H9 (cell line): Measurements from ENCODE around the gene SERPINA5. TPM values are rescaled to one million over a fixed set of nuclear protein-coding genes. Genes with fewer than 3 reads are reported as not detected.

Source experiments
- DNase-seq: peaks from one replicate; pipeline ENCODE4 v3.0.0-alpha.2; 2017
- H2AFZ ChIP-seq: one replicate; pipeline ENCODE4 v1.6.1; 2013; ENCODE audit warnings: mild to moderate bottlenecking, low read length, control low read depth, moderate library complexity
- H2AK5ac ChIP-seq: 2 replicates; pipeline ENCODE4 v1.6.1; 2013; ENCODE audit warnings: low read length, control low read depth, mixed read lengths; ENCODE audit not compliant: insufficient read length
- H2BK120ac ChIP-seq: one replicate; pipeline ENCODE4 v1.6.1; 2013; ENCODE audit warnings: low read depth, mild to moderate bottlenecking, low read length, control low read depth, inconsistent platforms; ENCODE audit not compliant: poor library complexity, severe bottlenecking
- H2BK12ac ChIP-seq: 2 replicates; pipeline ENCODE4 v1.6.1; 2013; ENCODE audit warnings: low read length, control low read depth, mixed read lengths, low read depth; ENCODE audit not compliant: insufficient read length
- H2BK15ac ChIP-seq: 2 replicates; pipeline ENCODE4 v1.6.1; 2013; ENCODE audit warnings: low read depth, low read length, control low read depth
- H2BK20ac ChIP-seq: one replicate; pipeline ENCODE4 v1.6.1; 2013; ENCODE audit warnings: low read depth, mild to moderate bottlenecking, low read length, control low read depth, inconsistent platforms; ENCODE audit not compliant: poor library complexity, severe bottlenecking
- H2BK5ac ChIP-seq: 2 replicates; pipeline ENCODE4 v1.6.1; 2013; ENCODE audit warnings: low read length, control low read depth, mixed read lengths; ENCODE audit not compliant: insufficient read length
- H3K14ac ChIP-seq: 2 replicates; pipeline ENCODE4 v1.6.1; 2013; ENCODE audit warnings: low read length, control low read depth; ENCODE audit not compliant: insufficient read depth
- H3K18ac ChIP-seq: 2 replicates; pipeline ENCODE4 v1.6.1; 2013; ENCODE audit warnings: low read depth, mild to moderate bottlenecking, mixed read lengths, low read length, control low read depth; ENCODE audit not compliant: insufficient read length
- H3K23ac ChIP-seq: 2 replicates; pipeline ENCODE4 v1.6.1; 2013; ENCODE audit warnings: low read length, control low read depth, mixed read lengths, low read depth; ENCODE audit not compliant: insufficient read length
- H3K23me2 ChIP-seq: 2 replicates; pipeline ENCODE4 v1.6.1; 2013; ENCODE audit warnings: low read depth, mild to moderate bottlenecking, mixed read lengths, low read length, control low read depth; ENCODE audit not compliant: insufficient read length, poor library complexity, severe bottlenecking
- H3K27ac ChIP-seq: 2 replicates; pipeline ENCODE4 v1.5.1; 2013; ENCODE audit warnings: low read length, control low read depth, mixed read lengths, low read depth; ENCODE audit not compliant: insufficient read length
- H3K27me3 ChIP-seq: 2 replicates; pipeline ENCODE4 v1.6.1; 2013; ENCODE audit warnings: low read length, control low read depth, inconsistent platforms; ENCODE audit not compliant: insufficient read depth
- H3K4ac ChIP-seq: 2 replicates; pipeline ENCODE4 v1.6.1; 2013; ENCODE audit warnings: low read depth, mild to moderate bottlenecking, control low read depth, inconsistent platforms, low read length, moderate library complexity
- H3K4me1 ChIP-seq: 2 replicates; pipeline ENCODE4 v1.6.1; 2013; ENCODE audit warnings: low read length, control low read depth, inconsistent platforms; ENCODE audit not compliant: insufficient read depth
- H3K4me2 ChIP-seq: 2 replicates; pipeline ENCODE4 v1.6.1; 2013; ENCODE audit warnings: low read length, control low read depth, mixed read lengths; ENCODE audit not compliant: insufficient read length, insufficient read depth
- H3K56ac ChIP-seq: 2 replicates; pipeline ENCODE4 v1.6.1; 2013; ENCODE audit warnings: low read depth, mild to moderate bottlenecking, mixed read lengths, low read length, control low read depth; ENCODE audit not compliant: insufficient read length
- H3K79me1 ChIP-seq: 2 replicates; pipeline ENCODE4 v1.6.1; 2013; ENCODE audit warnings: low read depth, mild to moderate bottlenecking, moderate library complexity, low read length, control low read depth, inconsistent platforms; ENCODE audit not compliant: insufficient read depth, poor library complexity, severe bottlenecking
- H3K79me2 ChIP-seq: 2 replicates; pipeline ENCODE4 v1.6.1; 2013; ENCODE audit warnings: low read length, control low read depth, inconsistent platforms; ENCODE audit not compliant: insufficient read depth
- H3K9ac ChIP-seq: 2 replicates; pipeline ENCODE4 v1.6.1; 2013; ENCODE audit warnings: low read length, control low read depth, mixed read lengths; ENCODE audit not compliant: insufficient read length; ENCODE audit errors: extremely low read depth
- H3K9me3 ChIP-seq: one replicate; pipeline ENCODE4 v1.6.1; 2013; ENCODE audit warnings: low read depth, low read length, inconsistent platforms; ENCODE audit not compliant: control insufficient read depth
- H3T11ph ChIP-seq: one replicate; pipeline ENCODE4 v1.6.1; 2013; ENCODE audit warnings: mild to moderate bottlenecking, low read length, control low read depth, inconsistent platforms
- H4K20me1 ChIP-seq: one replicate; pipeline ENCODE4 v1.6.1; 2013; ENCODE audit not compliant: control insufficient read depth, insufficient read length, insufficient read depth
- H4K5ac ChIP-seq: 2 replicates; pipeline ENCODE4 v1.6.1; 2013; ENCODE audit warnings: low read depth, mild to moderate bottlenecking, mixed read lengths, low read length, control low read depth; ENCODE audit not compliant: insufficient read length
- H4K8ac ChIP-seq: replicated peaks from 2 replicates; pipeline ENCODE4 v1.6.1; 2013; ENCODE audit warnings: low read length, control low read depth, mixed read lengths, low read depth; ENCODE audit not compliant: insufficient read length
- H4K91ac ChIP-seq: 2 replicates; pipeline ENCODE4 v1.6.1; 2013; ENCODE audit warnings: low read depth, mild to moderate bottlenecking, moderate library complexity, mixed read lengths, low read length, control low read depth; ENCODE audit not compliant: insufficient read length
- H3K27ac Mint-ChIP-seq, 3 experiments: 2 replicates in 2 of 3; 3 replicates in 1 of 3; pipeline ENCODE4 v1.8.0; 2020 to 2021; ENCODE audit warnings: mixed read lengths in 3 of 3, mild to moderate bottlenecking in 1 of 3, moderate library complexity in 1 of 3
- H3K27me3 Mint-ChIP-seq: 2 replicates; pipeline ENCODE4 v1.8.0; 2021; ENCODE audit warnings: low read depth, mild to moderate bottlenecking, moderate library complexity, mixed read lengths
- H3K36me3 Mint-ChIP-seq, 3 experiments: 2 replicates in 2 of 3; 3 replicates in 1 of 3; pipeline ENCODE4 v1.8.0; 2020 to 2021; ENCODE audit warnings: low read depth in 3 of 3, mixed read lengths in 3 of 3; ENCODE audit not compliant: insufficient read depth in 1 of 3
- H3K4me1 Mint-ChIP-seq, 2 experiments: 2 replicates each; pipeline ENCODE4 v1.8.0; 2020; ENCODE audit warnings: mixed read lengths in 2 of 2
- H3K4me3 Mint-ChIP-seq, 2 experiments: 2 replicates in 1 of 2; 3 replicates in 1 of 2; pipeline ENCODE4 v1.8.0; 2020 to 2021; ENCODE audit warnings: mild to moderate bottlenecking in 2 of 2, mixed read lengths in 2 of 2, moderate library complexity in 1 of 2
- H3K9me3 Mint-ChIP-seq, 2 experiments: 2 replicates in 1 of 2; 3 replicates in 1 of 2; pipeline ENCODE4 v1.8.0; 2020; ENCODE audit warnings: mild to moderate bottlenecking in 2 of 2, mixed read lengths in 2 of 2, moderate library complexity in 1 of 2
- CTCF ChIP-seq: fragments of 200-600 bp; sonication (generic); conservative IDR thresholded peaks from 3 replicates; pipeline ENCODE4 v1.8.0; 2021; ENCODE audit warnings: antibody characterized with exemption, mild to moderate bottlenecking
- WGBS: extraction: QIAGEN DNeasy Blood & Tissue Kit; methylation state at CpG from one replicate; pipeline ENCODE4 v1.1.7; 2013; ENCODE audit warnings: missing lambda C conversion rate, low lambda C conversion rate, mixed read lengths; ENCODE audit not compliant: insufficient read length; ENCODE audit errors: extremely low coverage; 5-methylcytosine and 5-hydroxymethylcytosine counted together
- total RNA-seq: library from RNA; stranded (reverse); gene quantifications from 2 replicates; pipeline ENCODE4 v1.2.1, GENCODE V29; 2021

The SERPINA5 gene
- total RNA-seq, 1 experiment from 2014 or later = 1.1 TPM

GRCh38 chr14:94600148-94600545, 18.9 kb downstream of the SERPINA5 start:
- Histone ChIP-seq H3K4me2 (no peak overlapping the region), H3K56ac (no peak overlapping the region), H3K23ac (no peak overlapping the region), H3K23me2 (no peaks in the 10 kb centered on the region), H3T11ph (no peak overlapping the region), H4K5ac (no peak overlapping the region), H2BK20ac (no peak overlapping the region), H3K18ac (no peak overlapping the region), H3K79me2 (no peaks in the 10 kb centered on the region), H4K20me1 (no peaks in the 10 kb centered on the region), H2AFZ (no peak overlapping the region), H3K14ac (no peak overlapping the region), H4K91ac (no peak overlapping the region), H2BK120ac (no peak overlapping the region), H2AK5ac (no peak overlapping the region), H3K9me3 (no peaks in the 10 kb centered on the region), H4K8ac (no peak overlapping the region), H3K79me1 (no peaks in the 10 kb centered on the region), H3K9ac (no peak overlapping the region), H2BK5ac (no peak overlapping the region), H3K27me3 (no peaks in the 10 kb centered on the region), H2BK12ac (no peak overlapping the region), H3K4me1 (0 out of 2 replicates have a peak, but pooled peaks cover 2% of the 10 kb centered on the region), H3K27ac (no peak overlapping the region), H2BK15ac (no peak overlapping the region), H3K4ac (no peak overlapping the region)
- Mint-ChIP-seq H3K4me3 (no peak overlapping the region), H3K27ac (no peak overlapping the region; a peak in 1 of 7 replicates), H3K27me3 (peaks cover 20% of the 10 kb centered on the region), H3K9me3 (no peaks in the 10 kb centered on the region), H3K4me1 (peaks cover 20 to 24% of the 10 kb centered on the region in 2 experiments), H3K36me3 (peaks cover 0 to 5% (median 0%) of the 10 kb centered on the region in 3 experiments; a peak in 3 of 7 replicates)
- no peak for TF ChIP-seq CTCF
- no peak for DNase-seq
- no CpG with 5 or more reads among the region's 11 CpGs for WGBS
